Lower leg skin (tissue), 3 donors: ENCODE measurements around the gene CERS5.

ENCODE experiments used
- CTCF ChIP-seq, 3 donors: fragments of 450-650 bp; IDR thresholded peaks; one replicate each; pipeline ENCODE4 v1.5.1; 2016; ENCODE audit warnings: antibody characterized with exemption in 3 of 3, mild to moderate bottlenecking in 3 of 3, moderate library complexity in 2 of 3
- POLR2A ChIP-seq, 2 donors: fragments of 450-650 bp; IDR thresholded peaks; one replicate each; pipeline ENCODE4 v1.6.1; 2016 to 2017; ENCODE audit warnings: antibody characterized with exemption in 2 of 2, mild to moderate bottlenecking in 1 of 2, moderate library complexity in 1 of 2

GRCh38 chr12:50111395-50111692 lies 55.8 kb downstream of the CERS5 start:
- peak in 1 of 3 donors; percentile 90 for TF ChIP-seq CTCF (IDR thresholded peaks at IDR 0.05)
- no peak for TF ChIP-seq POLR2A (IDR thresholded peaks at IDR 0.05)
